CD4-positive, alpha-beta T cell treated with Interleukin-21 for 1 hour (primary cell): ENCODE measurements around the gene SPATA31D4.
"Not testable (repeated sequence)": the region's sequence is repeated elsewhere in the genome, so short reads cannot be mapped to it uniquely, and the experiment has no call there.

Experiments used
- DNase-seq: peaks from one replicate; pipeline ENCODE4 v3.0.0-alpha.2; 2020

Gene SPATA31D4

DNA sequence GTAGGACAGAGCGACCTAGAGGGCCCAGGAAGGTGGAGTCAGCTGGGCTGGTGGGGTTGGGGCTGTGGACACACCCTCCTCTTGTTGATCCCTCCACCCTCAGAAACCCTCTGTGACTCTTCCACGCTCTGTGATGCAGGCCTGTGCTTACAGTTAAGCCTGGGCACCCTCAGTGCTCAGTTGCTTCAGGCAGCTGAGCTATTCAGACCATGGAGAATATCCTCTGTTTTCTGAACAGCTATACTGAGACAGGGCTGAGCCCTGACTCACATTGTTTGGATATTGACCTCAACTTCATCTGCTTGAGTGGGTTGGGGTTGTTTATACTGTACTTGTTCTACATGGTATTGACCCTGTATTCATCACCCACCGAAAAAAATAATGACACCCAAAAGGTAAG, at the start of gene SPATA31D4:
SPATA31D4 (plus strand) TSS at position 124 of the 400 bp plus-strand sequence; CDS start at position 210, 86 bp downstream.
- DNase-seq, result not testable (repeated sequence)

DNA sequence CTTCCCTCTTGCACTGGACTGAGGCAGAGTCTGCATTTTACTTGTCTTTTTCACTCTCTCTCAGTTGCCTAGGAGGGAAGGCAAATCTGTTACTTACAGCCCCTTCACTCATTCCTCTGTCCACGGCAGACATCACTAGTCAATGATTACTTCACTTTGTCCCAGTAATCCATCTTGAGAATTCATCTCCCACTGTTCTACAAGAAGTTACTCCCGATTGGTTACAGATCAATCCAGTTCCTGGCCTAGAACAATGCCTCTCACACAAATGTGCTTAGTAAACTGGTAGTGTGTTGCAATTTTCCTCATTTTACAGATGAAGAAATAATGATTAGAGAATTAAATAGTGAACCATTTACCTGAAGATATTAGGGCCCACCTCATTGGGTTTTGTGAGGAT, 49.7 kb upstream of the SPATA31D4 start:
- no peak for DNase-seq

DNA sequence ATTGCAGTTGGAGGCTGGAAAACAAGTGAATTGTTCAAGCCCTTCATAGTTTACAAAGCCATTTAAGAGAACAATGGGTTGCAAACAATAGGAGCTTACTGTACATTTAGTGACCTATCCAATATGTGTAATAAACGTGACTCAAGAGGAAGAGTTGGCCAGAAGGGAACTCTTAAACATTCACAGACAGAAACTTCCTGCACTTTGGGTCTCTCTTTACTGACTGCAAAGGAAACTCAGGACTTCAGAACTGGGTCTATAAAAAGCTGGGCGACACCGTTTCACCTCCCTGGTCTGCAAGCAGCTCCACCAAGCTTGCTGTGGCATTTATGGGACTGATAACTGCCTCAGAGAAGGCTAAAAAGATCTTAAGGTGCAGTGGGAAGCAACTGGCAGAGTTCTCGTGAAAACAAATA, 48.7 kb upstream of the SPATA31D4 start:
- no peak for DNase-seq

DNA sequence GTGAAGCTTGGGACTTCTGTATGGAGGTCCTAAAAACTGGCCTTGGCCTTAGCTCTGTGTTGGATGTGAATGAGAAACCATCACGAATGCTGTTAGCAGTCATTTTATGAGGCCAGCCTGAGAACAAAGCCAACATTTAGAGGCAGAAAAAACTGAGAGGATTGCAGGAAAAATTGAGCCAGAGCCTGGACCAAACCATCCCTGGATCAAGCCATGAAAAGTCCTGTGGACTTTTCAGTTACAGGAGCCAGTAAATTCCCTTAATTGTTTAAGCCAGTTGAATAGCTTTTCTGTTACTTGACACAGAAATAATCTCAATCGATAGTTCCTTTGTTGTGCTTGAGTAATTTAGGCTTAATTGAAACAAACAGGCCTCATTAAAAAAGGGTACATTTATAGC, 42.6 kb upstream of the SPATA31D4 start:
- no peak for DNase-seq

DNA sequence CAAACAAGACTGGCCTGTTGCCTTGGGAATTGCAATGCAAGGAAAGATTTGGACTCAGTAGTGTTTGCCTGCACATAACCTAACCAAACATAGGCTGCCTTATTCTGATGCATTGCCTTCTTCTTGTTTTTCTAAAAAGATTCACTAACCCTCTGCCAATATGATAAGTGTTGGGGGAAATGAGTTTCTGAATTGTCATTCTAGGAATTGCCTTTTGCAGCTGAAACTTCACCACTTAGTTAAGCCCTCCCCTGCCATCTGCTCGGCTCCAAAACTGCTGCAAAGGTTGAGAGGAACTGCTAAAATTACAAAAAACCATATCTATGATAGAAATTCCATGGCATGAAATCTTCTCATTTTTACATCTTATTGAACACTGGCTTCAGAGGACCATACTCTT, 41.6 kb upstream of the SPATA31D4 start:
- DNase-seq, result no peak

DNA sequence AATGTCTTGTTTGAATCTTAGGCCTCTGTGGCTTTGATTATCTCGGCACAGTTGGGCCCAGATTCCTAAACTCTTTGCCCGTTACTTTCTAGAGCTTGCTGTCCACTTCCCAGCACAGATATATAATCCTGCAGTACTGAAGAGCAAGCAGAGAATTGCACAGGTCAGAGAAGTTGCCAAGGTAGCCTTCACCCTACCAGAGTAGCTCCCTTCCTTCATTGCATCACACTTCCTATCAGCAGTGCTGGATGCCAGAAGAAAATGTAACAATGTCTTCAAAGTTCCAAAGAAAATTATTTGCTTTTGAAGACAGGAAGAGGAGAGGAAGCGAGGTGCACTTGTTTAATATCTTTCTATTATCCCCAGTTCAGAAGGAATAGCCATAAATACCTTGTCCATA, 38.1 kb upstream of the SPATA31D4 start:
- DNase-seq, result no peak

DNA sequence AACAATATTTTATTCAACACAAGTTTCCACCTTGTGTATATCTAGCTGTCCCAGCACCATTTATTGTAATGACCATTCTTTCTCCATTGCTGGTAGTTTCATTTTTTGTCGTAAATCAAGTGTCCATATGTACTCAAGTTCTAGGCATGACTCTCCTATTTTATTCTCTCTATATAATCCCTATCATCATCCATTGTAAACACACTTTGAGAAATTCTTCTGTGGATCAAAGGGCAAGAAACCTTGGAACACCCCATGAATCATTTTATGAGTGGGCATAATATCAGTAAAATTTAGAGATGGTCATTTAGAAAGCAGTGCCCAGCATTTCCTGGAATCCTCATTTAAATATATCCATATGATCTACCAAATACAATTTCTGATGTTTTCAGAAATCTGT, 35.8 kb upstream of the SPATA31D4 start:
- DNase-seq, result no peak

DNA sequence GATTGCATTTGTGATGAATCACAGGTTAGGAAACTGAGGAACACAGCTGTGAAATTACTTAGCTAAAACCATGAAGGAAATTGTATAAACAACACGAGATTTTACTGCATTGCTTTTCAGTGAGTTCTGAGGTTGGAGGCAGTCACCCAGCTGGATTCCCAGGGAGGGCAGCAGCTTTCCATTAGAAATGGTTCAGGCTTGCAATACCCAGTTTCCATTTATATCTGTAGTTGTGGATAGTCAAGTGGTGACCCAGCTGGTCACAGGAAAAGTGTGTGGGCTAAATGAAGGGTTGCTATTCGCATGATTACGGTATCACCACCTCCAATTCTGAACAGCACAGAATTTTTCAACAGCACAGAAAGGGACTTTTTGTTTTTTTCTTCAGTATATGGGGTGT, 34.3 kb upstream of the SPATA31D4 start:
- no peak for DNase-seq

DNA sequence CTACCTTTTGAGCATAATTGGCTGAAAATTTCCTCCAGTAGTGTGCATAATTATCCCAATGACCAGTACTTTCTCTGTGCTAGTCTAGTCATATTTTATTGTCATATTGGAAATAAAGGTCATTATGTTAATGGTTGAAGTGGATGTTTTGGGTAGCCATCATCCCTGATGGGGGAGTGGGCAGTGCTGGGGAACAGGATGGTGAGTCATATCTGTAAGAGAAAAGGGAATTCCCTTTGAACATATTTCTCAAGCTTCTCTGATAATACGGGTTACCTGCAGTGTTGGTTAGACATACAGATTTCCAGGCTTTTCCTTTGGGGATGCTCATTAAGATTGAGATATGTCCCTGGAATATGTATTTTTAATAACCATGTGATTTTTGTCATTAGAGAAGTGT, 33.3 kb upstream of the SPATA31D4 start:
- DNase-seq, result no peak

DNA sequence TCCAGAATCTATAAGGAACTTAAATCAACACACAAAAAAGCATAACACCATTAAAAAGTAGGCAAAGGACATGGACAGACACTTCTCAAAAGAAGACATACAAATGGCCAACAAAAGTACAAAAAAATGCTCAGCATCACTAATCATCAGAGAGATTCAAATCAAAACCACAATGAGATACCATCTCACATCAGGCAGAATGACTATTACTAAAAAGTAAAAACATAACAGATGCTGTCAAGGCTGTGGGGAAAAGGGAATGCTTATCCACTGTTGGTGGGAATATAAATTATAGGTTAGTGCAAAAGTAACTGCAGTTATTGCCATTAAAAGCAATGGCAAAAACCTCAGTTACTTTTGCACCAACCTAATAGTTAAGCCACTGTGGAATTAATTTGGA, 32.2 kb upstream of the SPATA31D4 start:
- no peak for DNase-seq

DNA sequence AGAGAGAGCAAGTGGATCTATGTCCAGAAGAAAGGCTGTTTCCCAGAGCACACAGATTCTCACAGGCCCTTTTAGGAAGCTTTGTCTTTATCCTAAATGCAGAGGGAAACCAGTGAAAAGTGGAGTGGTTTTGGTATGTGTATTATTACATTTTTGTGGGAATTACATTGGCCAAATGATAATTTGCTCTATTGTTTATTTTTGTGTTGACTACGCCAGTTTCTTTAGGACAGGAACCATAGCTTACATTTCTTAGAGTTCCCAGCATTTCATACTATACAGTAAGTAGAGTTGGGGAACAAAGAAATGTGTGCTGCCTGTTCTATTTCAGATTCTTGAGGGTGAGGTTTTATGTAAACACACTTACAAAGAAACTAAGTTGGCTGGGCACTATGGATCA, 29.4 kb upstream of the SPATA31D4 start:
- no peak for DNase-seq

DNA sequence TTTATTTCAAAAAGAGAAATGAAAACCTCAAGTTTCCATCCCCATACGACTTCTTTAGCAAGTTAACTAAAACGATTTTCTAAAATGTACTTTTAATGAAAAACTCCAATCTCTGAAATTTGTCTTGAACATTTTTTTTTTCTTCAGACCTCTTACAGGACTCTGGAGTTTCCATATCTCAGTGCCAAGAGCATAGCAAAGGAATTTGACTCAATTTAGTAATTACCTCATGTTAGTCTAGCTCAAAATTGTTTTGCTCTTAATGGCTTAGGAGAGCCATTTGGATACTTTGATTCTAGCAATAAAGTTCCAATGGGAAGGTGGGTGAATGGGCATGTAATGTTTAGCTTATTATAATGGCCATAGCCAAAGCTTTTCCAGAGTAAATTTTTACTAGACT, 26.0 kb upstream of the SPATA31D4 start:
- no peak for DNase-seq

DNA sequence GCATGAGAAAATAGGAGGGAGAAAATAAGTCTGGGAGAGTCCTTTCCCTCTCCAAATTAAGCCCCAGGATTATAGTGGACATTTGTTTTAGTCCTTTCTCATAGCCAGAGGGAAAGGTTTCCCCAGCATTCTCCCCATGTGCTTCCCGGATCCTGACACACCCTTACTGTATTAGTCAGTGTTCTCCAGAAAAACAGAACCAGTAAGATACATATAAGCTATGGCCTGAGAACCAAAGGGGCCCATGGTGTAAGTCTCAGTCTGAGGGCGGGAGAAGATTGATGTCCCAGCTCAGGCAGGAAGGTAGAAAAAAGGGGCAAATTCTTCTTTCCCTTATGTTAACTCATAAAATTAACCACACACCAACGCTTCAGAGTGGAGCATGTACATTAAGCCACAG, 25.6 kb upstream of the SPATA31D4 start:
- DNase-seq, result no peak

DNA sequence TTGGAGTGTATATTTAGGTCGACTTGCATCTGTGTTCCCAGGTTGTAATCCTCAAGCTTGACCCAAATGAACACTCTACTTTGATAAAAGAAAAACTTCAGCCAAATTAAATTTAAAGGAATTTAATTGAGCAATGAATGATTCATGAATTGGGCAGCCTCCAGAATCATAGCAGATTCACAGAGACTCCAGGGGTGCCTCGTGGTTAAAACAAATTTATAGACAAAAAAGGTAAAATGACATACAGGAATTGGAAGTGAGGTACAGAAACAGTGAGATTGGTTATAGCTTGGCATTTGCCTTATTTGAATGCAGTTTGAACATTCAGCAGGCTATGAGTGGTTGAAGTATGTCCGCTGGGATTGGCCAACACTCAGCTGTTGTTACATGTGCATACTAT, 21.6 kb upstream of the SPATA31D4 start:
- no peak for DNase-seq

DNA sequence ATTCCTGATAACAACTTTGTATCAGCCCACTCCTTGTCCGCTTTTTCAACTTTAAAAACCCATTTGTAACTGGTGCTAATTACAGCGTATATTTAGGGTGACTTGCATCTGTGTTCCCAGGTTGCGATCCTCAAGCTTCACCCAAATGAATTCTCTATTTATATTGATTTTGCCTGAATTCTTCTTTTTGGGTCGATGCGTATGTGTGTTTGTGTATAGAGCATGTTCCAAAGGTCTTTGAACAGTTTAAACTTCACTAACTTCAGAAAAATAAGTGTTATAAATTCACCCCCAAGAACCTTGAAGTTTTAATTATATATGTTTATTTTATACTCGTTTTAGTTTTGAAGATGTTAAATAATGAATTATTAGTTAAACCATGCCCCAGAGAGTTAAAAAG, 16.1 kb upstream of the SPATA31D4 start:
- no peak for DNase-seq

DNA sequence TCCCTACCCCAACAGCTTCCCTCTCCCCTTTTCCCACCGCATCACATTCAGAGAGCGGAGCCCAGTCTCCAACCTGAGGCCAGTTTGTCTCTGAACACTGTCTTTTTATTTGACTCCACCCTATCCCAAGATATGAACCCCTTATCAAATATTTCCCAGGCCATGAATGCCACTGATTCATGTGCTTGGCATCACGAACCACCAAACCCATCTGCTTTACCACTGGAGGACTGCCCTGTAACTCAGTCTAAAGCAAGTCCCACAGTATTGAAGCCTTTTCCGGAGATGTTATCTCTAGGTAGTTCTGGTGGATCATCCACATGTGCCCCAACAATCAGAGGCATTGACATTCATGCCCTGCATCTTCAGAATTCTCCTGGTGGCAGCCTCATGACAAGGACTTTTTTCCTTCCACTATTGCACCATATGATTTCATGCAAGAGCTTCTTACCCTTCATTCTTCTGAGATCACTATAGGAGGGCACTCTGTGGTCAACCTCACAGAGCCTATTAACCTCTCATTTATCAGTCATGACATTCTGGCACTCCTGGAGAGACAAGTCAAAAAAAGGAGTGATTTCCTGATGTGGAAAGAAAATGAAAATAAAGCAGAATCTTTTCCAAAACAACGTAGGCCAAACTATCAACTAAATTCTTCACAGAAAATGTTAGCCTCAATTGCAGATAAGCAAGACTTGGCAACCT, 12.3 kb upstream of the SPATA31D4 start:
- DNase-seq, result no peak

DNA sequence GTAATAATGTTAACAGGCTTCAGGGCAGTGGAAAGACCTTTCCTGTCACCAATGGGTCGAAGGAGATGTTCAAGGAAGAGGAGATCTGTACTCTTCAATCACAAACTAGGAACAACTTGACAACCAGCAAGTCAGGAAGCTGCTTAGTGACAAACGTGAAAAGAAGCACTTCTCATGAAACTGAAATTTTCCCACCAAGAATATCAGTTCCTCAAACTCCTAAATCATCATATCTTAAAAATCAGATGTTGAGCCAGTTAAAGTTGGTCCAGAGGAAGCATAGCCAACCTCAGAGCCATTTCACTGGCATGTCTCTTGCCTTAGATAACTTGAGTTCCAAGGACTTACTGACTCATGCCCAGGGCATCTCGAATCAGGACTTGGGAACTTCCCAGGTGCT, 9.7 kb upstream of the SPATA31D4 start:
- not testable (repeated sequence) for DNase-seq

DNA sequence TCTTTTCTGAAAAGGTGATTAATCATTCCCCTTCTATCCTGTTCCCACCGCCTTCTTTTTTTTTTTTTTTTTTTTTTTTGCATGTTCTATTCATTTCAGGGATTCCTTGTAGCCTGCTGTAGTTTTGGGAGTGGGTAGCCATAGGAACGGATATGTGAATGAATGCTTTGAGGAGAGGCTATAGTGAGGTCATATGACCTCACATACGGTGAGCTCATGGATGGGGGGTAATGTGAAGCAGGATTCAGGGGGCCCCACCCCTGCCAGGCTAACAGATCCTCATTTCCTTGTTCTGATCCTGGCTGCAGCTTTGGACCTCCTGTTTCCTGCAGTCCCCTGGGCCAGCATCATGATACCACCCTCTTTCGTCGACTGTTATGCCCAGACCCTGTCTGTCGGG, 1.9 kb downstream of the SPATA31D4 start:
- not testable (repeated sequence) for DNase-seq

DNA sequence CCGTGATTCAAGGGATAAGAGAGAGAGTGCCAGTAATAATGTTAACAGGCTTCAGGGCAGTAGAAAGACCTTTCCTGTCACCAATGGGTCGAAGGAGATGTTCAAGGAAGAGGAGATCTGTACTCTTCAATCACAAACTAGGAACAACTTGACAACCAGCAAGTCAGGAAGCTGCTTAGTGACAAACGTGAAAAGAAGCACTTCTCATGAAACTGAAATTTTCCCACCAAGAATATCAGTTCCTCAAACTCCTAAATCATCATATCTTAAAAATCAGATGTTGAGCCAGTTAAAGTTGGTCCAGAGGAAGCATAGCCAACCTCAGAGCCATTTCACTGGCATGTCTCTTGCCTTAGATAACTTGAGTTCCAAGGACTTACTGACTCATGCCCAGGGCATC, 5.3 kb downstream of the SPATA31D4 start:
- DNase-seq, result not testable (repeated sequence)

DNA sequence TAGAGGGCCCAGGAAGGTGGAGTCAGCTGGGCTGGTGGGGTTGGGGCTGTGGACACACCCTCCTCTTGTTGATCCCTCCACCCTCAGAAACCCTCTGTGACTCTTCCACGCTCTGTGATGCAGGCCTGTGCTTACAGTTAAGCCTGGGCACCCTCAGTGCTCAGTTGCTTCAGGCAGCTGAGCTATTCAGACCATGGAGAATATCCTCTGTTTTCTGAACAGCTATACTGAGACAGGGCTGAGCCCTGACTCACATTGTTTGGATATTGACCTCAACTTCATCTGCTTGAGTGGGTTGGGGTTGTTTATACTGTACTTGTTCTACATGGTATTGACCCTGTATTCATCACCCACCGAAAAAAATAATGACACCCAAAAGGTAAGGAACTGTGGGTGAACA, 15.2 kb downstream of the SPATA31D4 start, which contains the start of gene SPATA31D3:
SPATA31D3 (plus strand) TSS at position 108 of the 400 bp plus-strand sequence; CDS start at position 194, 86 bp downstream.
- not testable (repeated sequence) for DNase-seq

DNA sequence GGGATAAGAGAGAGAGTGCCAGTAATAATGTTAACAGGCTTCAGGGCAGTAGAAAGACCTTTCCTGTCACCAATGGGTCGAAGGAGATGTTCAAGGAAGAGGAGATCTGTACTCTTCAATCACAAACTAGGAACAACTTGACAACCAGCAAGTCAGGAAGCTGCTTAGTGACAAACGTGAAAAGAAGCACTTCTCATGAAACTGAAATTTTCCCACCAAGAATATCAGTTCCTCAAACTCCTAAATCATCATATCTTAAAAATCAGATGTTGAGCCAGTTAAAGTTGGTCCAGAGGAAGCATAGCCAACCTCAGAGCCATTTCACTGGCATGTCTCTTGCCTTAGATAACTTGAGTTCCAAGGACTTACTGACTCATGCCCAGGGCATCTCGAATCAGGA, 20.4 kb downstream of the SPATA31D4 start:
- not testable (repeated sequence) for DNase-seq

DNA sequence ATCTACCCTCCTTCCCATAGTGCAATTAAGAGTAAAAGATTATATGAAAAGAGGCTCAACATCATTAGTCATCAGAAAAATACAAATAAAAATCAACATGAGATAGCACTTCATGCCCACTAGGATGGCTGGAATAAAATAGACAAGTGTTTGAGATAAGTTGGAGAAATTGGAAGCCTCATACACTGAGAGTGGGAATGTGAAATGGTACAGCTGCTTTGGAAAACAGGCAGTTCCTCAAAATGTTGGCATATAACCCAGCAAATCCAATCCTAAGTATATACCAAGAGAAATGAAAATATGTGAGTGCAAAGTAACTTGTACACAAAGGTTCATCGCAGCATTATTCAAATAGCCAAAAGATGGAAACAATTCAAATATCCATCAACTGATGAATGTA, 24.9 kb downstream of the SPATA31D4 start:
- no peak for DNase-seq

DNA sequence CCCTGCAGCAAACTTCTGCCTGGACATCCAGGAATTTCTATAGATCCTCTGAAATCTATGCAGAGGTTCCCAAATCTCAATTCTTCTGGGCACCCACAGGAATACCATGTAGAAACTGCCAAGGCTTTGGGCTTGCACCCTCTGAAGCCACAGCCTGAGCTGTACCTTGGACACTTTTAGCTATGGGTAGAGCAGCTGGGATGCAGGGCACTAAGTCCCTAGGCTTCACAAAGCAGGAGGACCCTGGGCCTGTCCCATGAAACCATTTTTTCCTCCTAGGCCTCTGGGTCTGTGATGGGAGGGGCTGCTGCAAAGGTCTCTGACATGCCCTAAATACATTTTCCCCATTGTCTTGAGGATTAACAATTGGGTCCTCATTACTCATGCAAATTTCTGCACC, 27.4 kb downstream of the SPATA31D4 start:
- DNase-seq, result no peak

DNA sequence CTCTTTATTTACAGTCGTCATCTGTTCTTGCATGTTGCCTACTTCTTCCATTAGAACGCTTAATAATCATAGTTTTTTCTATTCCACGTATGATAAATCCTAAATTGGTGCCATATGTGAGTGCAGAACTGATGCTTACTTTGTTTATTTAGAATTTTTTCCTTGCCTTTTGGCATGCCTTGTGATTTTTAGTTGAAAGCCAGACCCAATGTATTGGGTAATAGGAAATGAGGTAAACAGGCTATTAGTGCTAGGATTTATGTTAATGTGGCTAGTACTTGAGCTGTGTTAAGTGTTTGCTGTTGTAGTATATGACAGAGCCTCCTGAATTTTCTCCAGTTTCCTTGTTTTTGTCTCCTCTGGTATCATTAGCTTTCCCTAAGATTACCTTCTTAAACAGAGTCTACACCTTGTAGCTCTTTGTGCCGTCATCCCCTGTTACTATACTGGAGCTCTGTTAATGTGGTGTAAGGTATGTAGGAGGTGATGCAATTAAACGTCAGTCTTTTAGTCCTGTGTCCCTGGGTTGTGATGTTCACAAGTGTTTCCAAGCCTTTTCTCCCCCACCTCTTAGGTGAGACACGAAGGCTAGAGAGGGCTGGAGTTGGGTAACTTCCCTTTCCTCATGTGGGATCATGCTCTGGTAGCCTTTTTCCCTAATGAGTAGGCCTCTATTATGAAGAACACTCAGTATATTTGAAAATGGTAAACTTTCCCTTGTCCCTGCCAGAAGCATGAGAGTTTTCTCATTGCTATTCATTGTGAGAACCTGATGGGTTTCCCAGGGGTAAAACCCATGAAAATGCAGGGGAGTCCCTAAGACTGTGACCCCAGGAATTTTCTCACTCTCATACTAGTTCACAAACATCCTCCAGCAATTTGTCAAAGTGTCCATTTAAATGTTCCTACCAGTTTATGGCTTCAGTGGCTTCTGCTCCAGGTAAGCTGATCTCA, 36.3 kb downstream of the SPATA31D4 start:
- DNase-seq, result no peak
